Mesendoderm (in vitro differentiated cells): ENCODE data around the gene HOATZ.
A peak's percentile ranks its signal among the peaks of the same experiment; 100 is the strongest.

Experiments
- DNase-seq: peaks from one replicate; pipeline ENCODE4 v3.0.0; 2013
- H2AK5ac ChIP-seq: 2 replicates; pipeline ENCODE4 v1.6.1; 2013; ENCODE audit warnings: low read length, inconsistent platforms
- H2BK120ac ChIP-seq: 2 replicates; pipeline ENCODE4 v1.6.1; 2013; ENCODE audit warnings: low read depth, mild to moderate bottlenecking, low read length, moderate library complexity, mixed read lengths
- H2BK15ac ChIP-seq: replicated peaks from 2 replicates; pipeline ENCODE4 v1.6.1; 2013; ENCODE audit warnings: low read depth, mild to moderate bottlenecking, moderate library complexity
- H2BK5ac ChIP-seq: 2 replicates; pipeline ENCODE4 v1.6.1; 2013; ENCODE audit warnings: low read length, inconsistent platforms
- H3K18ac ChIP-seq: 2 replicates; pipeline ENCODE4 v1.6.1; 2013; ENCODE audit warnings: mild to moderate bottlenecking, low read length, mixed read lengths
- H3K23ac ChIP-seq: one replicate; pipeline ENCODE4 v1.6.1; 2013; ENCODE audit warnings: low read length
- H3K27ac ChIP-seq: 2 replicates; pipeline ENCODE4 v1.5.1; 2013; ENCODE audit warnings: low read depth, mild to moderate bottlenecking, inconsistent platforms, low read length, moderate library complexity
- H3K27me3 ChIP-seq: 2 replicates; pipeline ENCODE4 v1.6.1; 2013; ENCODE audit warnings: low read length, control low read depth, mild to moderate bottlenecking, inconsistent platforms; ENCODE audit not compliant: insufficient read depth, poor library complexity
- H3K36me3 ChIP-seq: 2 replicates; pipeline ENCODE4 v1.6.1; 2013; ENCODE audit warnings: low read length, inconsistent platforms; ENCODE audit not compliant: control insufficient read depth, insufficient read depth
- H3K4ac ChIP-seq: one replicate; pipeline ENCODE4 v1.6.1; 2013; ENCODE audit warnings: low read depth, mild to moderate bottlenecking, low read length, moderate library complexity
- H3K4me1 ChIP-seq: 2 replicates; pipeline ENCODE4 v1.6.1; 2013; ENCODE audit warnings: low read depth, low read length, inconsistent platforms; ENCODE audit not compliant: control insufficient read depth
- H3K4me2 ChIP-seq: 2 replicates; pipeline ENCODE4 v1.6.1; 2013; ENCODE audit warnings: low read length
- H3K4me3 ChIP-seq: 2 replicates; pipeline ENCODE4 v1.5.1; 2013; ENCODE audit warnings: mild to moderate bottlenecking, low read length
- H3K56ac ChIP-seq: one replicate; pipeline ENCODE4 v1.6.1; 2013; ENCODE audit warnings: low read length
- H3K79me1 ChIP-seq: 2 replicates; pipeline ENCODE4 v1.6.1; 2013; ENCODE audit warnings: low read length, inconsistent platforms
- H3K79me2 ChIP-seq: 2 replicates; pipeline ENCODE4 v1.6.1; 2013; ENCODE audit warnings: mild to moderate bottlenecking, low read length; ENCODE audit not compliant: control insufficient read depth, insufficient read depth
- H3K9ac ChIP-seq: 2 replicates; pipeline ENCODE4 v1.6.1; 2013; ENCODE audit warnings: low read length, inconsistent platforms
- H4K5ac ChIP-seq: one replicate; pipeline ENCODE4 v1.6.1; 2013; ENCODE audit warnings: low read length
- H4K8ac ChIP-seq: one replicate; pipeline ENCODE4 v1.6.1; 2013; ENCODE audit warnings: low read depth, mild to moderate bottlenecking, control low read depth, low read length, moderate library complexity
- WGBS: extraction: QIAGEN DNeasy Blood & Tissue Kit; methylation state at CpG from one replicate; pipeline ENCODE4 v1.1.7; 2013; ENCODE audit warnings: low lambda C conversion rate, missing lambda C conversion rate; ENCODE audit not compliant: insufficient coverage; ENCODE audit errors: extremely low coverage; 5-methylcytosine and 5-hydroxymethylcytosine counted together

HOATZ gene

GRCh38 chr11:111535281-111535680 is 20.7 kb downstream of the HOATZ start:
- Histone ChIP-seq H3K4me2 (no peak overlapping the region), H2BK15ac (no peak overlapping the region), H3K27me3 (no peaks in the 10 kb centered on the region), H4K8ac (no peak overlapping the region), H2AK5ac (no peak overlapping the region), H3K56ac (no peak overlapping the region), H2BK120ac (no peak overlapping the region), H3K9ac (no peak overlapping the region), H3K79me1 (no peaks in the 10 kb centered on the region), H3K79me2 (no peaks in the 10 kb centered on the region), H3K23ac (no peak overlapping the region), H3K4ac (no peak overlapping the region), H4K5ac (no peak overlapping the region), H3K4me1 (no peaks in the 10 kb centered on the region), H3K27ac (no peak overlapping the region), H3K36me3 (no peaks in the 10 kb centered on the region), H3K4me3 (no peak overlapping the region), H2BK5ac (no peak overlapping the region), H3K18ac (no peak overlapping the region)
- WGBS: no CpG with 5 or more reads among the region's 6 CpGs
- DNase-seq: no peak

- Histone ChIP-seq H2BK15ac (no peak overlapping the region), H3K4me1 (no peaks in the 10 kb centered on the region), H4K5ac (no peak overlapping the region), H3K79me2 (no peaks in the 10 kb centered on the region), H3K9ac (no peak overlapping the region), H3K4ac (no peak overlapping the region), H3K56ac (no peak overlapping the region), H3K27me3 (no peaks in the 10 kb centered on the region), H2BK5ac (no peak overlapping the region), H2AK5ac (no peak overlapping the region), H3K4me3 (no peak overlapping the region), H3K23ac (no peak overlapping the region), H3K18ac (no peak overlapping the region), H3K4me2 (no peak overlapping the region), H3K36me3 (no peaks in the 10 kb centered on the region), H3K79me1 (no peaks in the 10 kb centered on the region), H2BK120ac (no peak overlapping the region), H3K27ac (no peak overlapping the region), H4K8ac (no peak overlapping the region)
- no peak for DNase-seq
- WGBS: no CpG with 5 or more reads among the region's 3 CpGs
Measured at GRCh38 chr11:111537336-111537860, 22.8 kb downstream of the HOATZ start.

GRCh38 chr11:111538407-111539114 is 24.0 kb downstream of the HOATZ start:
- Histone ChIP-seq H3K18ac (no peak overlapping the region), H3K9ac (no peak overlapping the region), H3K23ac (no peak overlapping the region), H2BK120ac (no peak overlapping the region), H3K4me2 (no peak overlapping the region), H3K56ac (no peak overlapping the region), H2AK5ac (no peak overlapping the region), H3K79me2 (no peaks in the 10 kb centered on the region), H4K8ac (no peak overlapping the region), H2BK15ac (no peak overlapping the region), H3K4me1 (no peaks in the 10 kb centered on the region), H3K4ac (no peak overlapping the region), H3K4me3 (no peak overlapping the region), H3K27ac (no peak overlapping the region), H4K5ac (no peak overlapping the region), H3K36me3 (no peaks in the 10 kb centered on the region), H2BK5ac (no peak overlapping the region), H3K79me1 (no peaks in the 10 kb centered on the region), H3K27me3 (peaks cover 1% of the 10 kb centered on the region)
- no peak for DNase-seq
- no CpG with 5 or more reads among the region's 1 CpG for WGBS

DNA sequence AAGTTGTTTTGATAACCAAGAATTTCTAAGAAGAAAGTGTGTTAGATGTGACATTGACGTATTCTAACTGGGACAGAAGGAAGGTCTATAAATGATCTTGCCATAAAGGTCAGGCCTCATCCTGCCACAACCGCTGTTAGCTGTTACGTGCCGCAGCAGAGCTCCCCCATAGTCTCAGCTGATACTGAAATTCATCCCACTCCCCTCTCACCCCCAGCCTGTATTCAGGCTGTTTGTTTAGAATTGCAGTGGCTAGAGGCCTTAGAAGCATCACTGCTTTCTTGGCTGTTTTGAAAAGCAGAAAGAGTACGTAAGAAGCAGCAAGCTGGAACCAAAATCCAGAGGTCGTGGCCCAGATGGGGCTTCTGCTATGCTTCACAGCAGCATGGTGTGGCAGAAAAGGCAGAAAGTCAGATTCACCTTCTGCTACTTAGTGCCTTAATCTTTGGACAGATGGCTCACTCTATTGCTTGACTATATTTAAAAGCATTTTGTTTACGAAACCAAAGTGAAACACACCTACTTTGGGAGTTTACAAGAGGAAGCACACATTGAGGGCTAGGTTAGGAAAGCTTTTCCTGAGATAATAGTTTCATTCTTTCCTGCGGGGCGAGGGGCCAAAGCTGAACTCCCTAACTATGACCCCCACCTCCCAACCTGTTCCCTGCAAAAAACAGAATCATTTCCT is 25.0 kb downstream of the HOATZ start:
- no peak for DNase-seq
- H3K27me3 ChIP-seq: peaks cover 1% of the 10 kb centered on the region
- H3K36me3 ChIP-seq: no peaks in the 10 kb centered on the region

DNA sequence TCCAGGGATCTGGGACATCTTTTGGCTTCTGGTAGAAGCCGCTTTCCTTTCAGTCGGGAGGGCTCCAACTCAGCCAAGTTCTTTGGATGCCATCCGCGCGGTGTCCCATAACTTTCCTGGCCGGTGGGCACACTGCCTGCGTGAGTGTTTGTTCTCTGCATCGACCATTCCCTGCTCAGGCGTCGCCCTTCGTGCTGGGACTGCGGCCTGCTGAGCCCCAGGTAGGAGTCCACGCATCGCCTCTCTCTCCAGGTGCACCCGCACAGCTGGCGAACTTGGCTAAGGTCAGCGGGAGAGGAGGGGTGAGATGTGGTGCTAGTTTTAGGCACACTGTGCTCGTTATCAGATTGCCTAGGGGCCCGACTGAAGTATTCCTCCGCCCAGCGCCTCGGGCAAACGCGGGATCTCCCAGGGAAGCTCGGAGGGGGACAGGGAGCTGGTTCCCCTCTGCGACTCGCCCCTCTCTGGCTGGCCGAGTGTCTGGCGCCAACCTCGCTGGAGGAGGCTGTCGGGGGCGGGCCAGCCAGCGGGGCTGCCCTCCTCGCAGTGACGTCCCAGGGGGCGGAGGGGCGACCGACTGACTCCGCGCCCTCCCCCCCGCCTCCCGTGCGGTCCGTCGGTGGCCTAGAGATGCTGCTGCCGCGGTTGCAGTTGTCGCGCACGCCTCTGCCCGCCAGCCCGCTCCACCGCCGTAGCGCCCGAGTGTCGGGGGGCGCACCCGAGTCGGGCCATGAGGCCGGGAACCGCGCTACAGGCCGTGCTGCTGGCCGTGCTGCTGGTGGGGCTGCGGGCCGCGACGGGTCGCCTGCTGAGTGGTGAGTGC is 25.7 kb downstream of the HOATZ start, which contains the start of gene LAYN:
Gene LAYN (plus strand): TSS at position 607 of the 823 bp plus-strand sequence. CDS start 124 bp downstream, at position 731.
- peak within 1 kb of the TSS; percentile 96 for H3K4me2 ChIP-seq
- no peak within 1 kb of the TSS for H4K5ac ChIP-seq
- H3K4ac ChIP-seq: no peak within 1 kb of the TSS
- H3K18ac ChIP-seq: no peak within 1 kb of the TSS
- H4K8ac ChIP-seq: no peak within 1 kb of the TSS
- no peaks in the 10 kb centered on the region for H3K79me1 ChIP-seq
- no peaks in the 10 kb centered on the region for H3K4me1 ChIP-seq
- peak within 1 kb of the TSS; percentile 35 for H3K9ac ChIP-seq
- H3K4me3 ChIP-seq: peak within 1 kb of the TSS; percentile 33
- no peaks in the 10 kb centered on the region for H3K79me2 ChIP-seq
- peak within 1 kb of the TSS; percentile 28 for H3K56ac ChIP-seq
- H2BK15ac ChIP-seq: no peak within 1 kb of the TSS
- peak; percentile 50 for DNase-seq
- H2AK5ac ChIP-seq: no peak within 1 kb of the TSS
- H2BK120ac ChIP-seq: no peak within 1 kb of the TSS
- H2BK5ac ChIP-seq: no peak within 1 kb of the TSS
- H3K36me3 ChIP-seq: no peaks in the 10 kb centered on the region
- no CpG with 5 or more reads among the region's 70 CpGs for WGBS
- no peak within 1 kb of the TSS for H3K23ac ChIP-seq
- peaks cover 1% of the 10 kb centered on the region for H3K27me3 ChIP-seq
- H3K27ac ChIP-seq: no peak within 1 kb of the TSS

More for the DNA sequence above, 25.0 kb downstream of the HOATZ start:
- no peak overlapping the region for H2BK120ac ChIP-seq
- H3K4me3 ChIP-seq: no peak overlapping the region
- H3K79me2 ChIP-seq: no peaks in the 10 kb centered on the region
- no peak overlapping the region for H4K8ac ChIP-seq
- H3K56ac ChIP-seq: no peak overlapping the region
- no CpG with 5 or more reads among the region's 9 CpGs for WGBS
- H2BK15ac ChIP-seq: no peak overlapping the region
- H4K5ac ChIP-seq: no peak overlapping the region
- no peak overlapping the region for H2BK5ac ChIP-seq
- no peak overlapping the region for H3K4me2 ChIP-seq
- H2AK5ac ChIP-seq: no peak overlapping the region
- no peak overlapping the region for H3K9ac ChIP-seq
- H3K4me1 ChIP-seq: no peaks in the 10 kb centered on the region
- H3K27ac ChIP-seq: no peak overlapping the region
- no peak overlapping the region for H3K4ac ChIP-seq
- H3K18ac ChIP-seq: no peak overlapping the region
- no peak overlapping the region for H3K23ac ChIP-seq
- H3K79me1 ChIP-seq: no peaks in the 10 kb centered on the region
